Heart right ventricle (tissue), 16 donors: Measurements from ENCODE around the gene GRM7. TPM values are rescaled to one million over a fixed set of nuclear protein-coding genes. Genes with fewer than 3 reads are reported as not detected.
A peak's percentile ranks its signal among the peaks of the same experiment; 100 is the strongest.

Source experiments
- ATAC-seq, 8 donors: fragments of 200-7000 bp; cut with Tn5 transposase; one replicate each; pipeline ENCODE4 v1.9.1; 2020; ENCODE audit warnings: mild to moderate bottlenecking in 8 of 8, moderate library complexity in 8 of 8, moderate number of reproducible peaks in 1 of 8
- DNase-seq, 2 donors: peaks; one replicate each; pipeline ENCODE4 v3.0.0-alpha.2; 2020
- H3K27ac ChIP-seq, 10 donors: fragments of 200-600 bp; sonication (generic) in 2 of 10; one replicate each; pipeline versions ENCODE4 v1.5.0 to v1.8.0; 2020 to 2022; ENCODE audit warnings: mild to moderate bottlenecking in 3 of 10
- H3K27me3 ChIP-seq, 7 donors: fragments of 200-600 bp; one replicate each; pipeline ENCODE4 v1.8.0; 2021 to 2022; ENCODE audit warnings: mild to moderate bottlenecking in 2 of 7
- H3K36me3 ChIP-seq, 9 donors: fragments of 200-600 bp; sonication (generic) in 1 of 9; one replicate each; pipeline versions ENCODE4 v1.5.0 to v1.8.0; 2020 to 2022; ENCODE audit warnings: mild to moderate bottlenecking in 2 of 9
- H3K4me1 ChIP-seq, 9 donors: fragments of 200-600 bp; sonication (generic) in 1 of 9; one replicate each; pipeline versions ENCODE4 v1.5.0 to v1.8.0; 2020 to 2022; ENCODE audit warnings: mild to moderate bottlenecking in 4 of 9
- H3K4me3 ChIP-seq, 10 donors: fragments of 200-600 bp; sonication (generic) in 2 of 10; one replicate each; pipeline versions ENCODE4 v1.5.0 to v1.8.0; 2020 to 2022; ENCODE audit warnings: mild to moderate bottlenecking in 7 of 10, moderate library complexity in 2 of 10
- H3K9me3 ChIP-seq, 11 donors: fragments of 200-600 bp in 10 of 11; sonication (generic) in 2 of 11; one replicate each; pipeline versions ENCODE4 v1.5.0 to v1.8.0; 2013 to 2022; ENCODE audit warnings: mild to moderate bottlenecking in 2 of 11, control low read depth in 1 of 11, moderate library complexity in 1 of 11
- WGBS, 2 donors: extraction: QIAGEN DNeasy Blood & Tissue Kit; methylation state at CpG; one replicate each; pipeline ENCODE4 v1.1.7; 2013; ENCODE audit warnings: inconsistent platforms in 1 of 2; 5-methylcytosine and 5-hydroxymethylcytosine counted together
- intact Hi-C, 10 donors: fragments of 100-400 bp; cut with DNase I; formaldehyde crosslinking; loops; one replicate each; pipeline versions ENCODE4 v1.11.1 to v1.14.2; 2022
- polyA plus RNA-seq, 2 donors: library from polyadenylated mRNA; stranded (reverse); fragments of 200-250 nt; gene quantifications; one replicate each; pipeline ENCODE4 v1.2.3, GENCODE V29; 2013
- total RNA-seq, 10 donors: library from RNA; stranded (reverse); fragmentation: NEBNext Ultra II Directional in 3 of 10; extraction: Animal tissue kit (Norgen Biotek cat#: 25700) in 3 of 10; gene quantifications; one replicate each; pipeline versions ENCODE4 v1.2.1 to v1.2.4, GENCODE V29; 2021 to 2023
- TF ChIP-seq, protein P1 (sequence below), 9 donors: fragments of 200-600 bp; sonication (generic) in 2 of 9; IDR thresholded peaks; one replicate each; pipeline versions ENCODE4 v1.5.0 to v1.8.0; 2021 to 2022; ENCODE audit warnings: antibody characterized with exemption in 9 of 9, mild to moderate bottlenecking in 5 of 9, moderate library complexity in 1 of 9
- donor health status: Arrhythmogenic right ventricular cardiomyopathy.
- donor health status: ischemic (EF 13 %, LVEDD 7.1; RV severe dilation, severe dysfunction).
- donor health status: healthy with polysubstance abuse.
- donor health status: DM: no; HTN: yes; CAD: no.
- donor health status: DM: no; HTN: no; CAD: no.
- donor health status: ischemic (EF 25% LVEDD 6.9; RV normal size, moderate dysfunction).
- donor health status: ischemic (EF 25% LVEDD 5.7; RV mildly dilated, moderate dysfunction).
- donor health status: healthy.
- donor health status: DM: yes; HTN: yes; CAD: no.
- donor health status: Ischemic cardiomyopathy.
- donor health status: ischemic (EF 35%, LVEDD 5.7; RV mildly dilated, moderate dysfunction).
- donor health status: nonischemic (EF 11% LVEDD 7.7; RV severe dilation, severe dysfunction).
- donor health status: DM: yes; HTN: yes; CAD: no.
- donor health status: PGD.
- donor health status: ischemic (EF 29% LVEDD 5.4; RV normal size, mild dysfunction).
- donor health status: nonischemic (EF 23%, LVEDD 6.1; RV moderate dilation, normal function).

GRM7 gene
- total and polyA plus RNA-seq, 12 donors, result not detected

- H3K36me3 ChIP-seq, result no peaks in the 10 kb centered on the region
- TF ChIP-seq, protein P1, sequence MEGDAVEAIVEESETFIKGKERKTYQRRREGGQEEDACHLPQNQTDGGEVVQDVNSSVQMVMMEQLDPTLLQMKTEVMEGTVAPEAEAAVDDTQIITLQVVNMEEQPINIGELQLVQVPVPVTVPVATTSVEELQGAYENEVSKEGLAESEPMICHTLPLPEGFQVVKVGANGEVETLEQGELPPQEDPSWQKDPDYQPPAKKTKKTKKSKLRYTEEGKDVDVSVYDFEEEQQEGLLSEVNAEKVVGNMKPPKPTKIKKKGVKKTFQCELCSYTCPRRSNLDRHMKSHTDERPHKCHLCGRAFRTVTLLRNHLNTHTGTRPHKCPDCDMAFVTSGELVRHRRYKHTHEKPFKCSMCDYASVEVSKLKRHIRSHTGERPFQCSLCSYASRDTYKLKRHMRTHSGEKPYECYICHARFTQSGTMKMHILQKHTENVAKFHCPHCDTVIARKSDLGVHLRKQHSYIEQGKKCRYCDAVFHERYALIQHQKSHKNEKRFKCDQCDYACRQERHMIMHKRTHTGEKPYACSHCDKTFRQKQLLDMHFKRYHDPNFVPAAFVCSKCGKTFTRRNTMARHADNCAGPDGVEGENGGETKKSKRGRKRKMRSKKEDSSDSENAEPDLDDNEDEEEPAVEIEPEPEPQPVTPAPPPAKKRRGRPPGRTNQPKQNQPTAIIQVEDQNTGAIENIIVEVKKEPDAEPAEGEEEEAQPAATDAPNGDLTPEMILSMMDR (IDR thresholded peaks at IDR 0.05), result no peak
- intact Hi-C loops, result no loop called here
- no peak for ATAC-seq
- no peak for DNase-seq
- H3K27ac ChIP-seq, result no peak overlapping the region
- H3K9me3 ChIP-seq, result no peaks in the 10 kb centered on the region
- H3K4me1 ChIP-seq, result no peaks in the 10 kb centered on the region
- H3K27me3 ChIP-seq, result no peaks in the 10 kb centered on the region
- WGBS, 2 donors, result 86 to 88% methylated on average over 5 of the region's 5 CpGs
- no peak overlapping the region for H3K4me3 ChIP-seq
Measured at GRCh38 chr3:7146529-7146928, 285.6 kb downstream of the GRM7 start.

DNA sequence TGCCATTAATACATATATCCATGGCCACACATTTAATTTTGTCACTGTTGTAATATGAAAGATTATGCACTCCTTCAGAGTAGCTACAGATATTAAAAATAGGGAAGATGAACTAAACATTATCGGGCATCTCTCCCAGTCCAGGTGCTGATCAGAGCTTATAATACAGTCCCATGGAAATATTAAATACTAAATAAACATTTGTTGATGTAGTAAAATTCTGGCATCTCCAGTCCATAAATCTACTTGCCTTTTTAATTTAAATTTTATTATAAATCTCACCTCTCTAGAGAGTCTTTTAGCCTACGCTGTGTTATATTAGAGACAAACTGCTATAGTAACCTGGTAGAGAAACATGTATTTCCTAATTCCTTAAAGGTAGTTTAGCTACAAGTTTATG, 297.6 kb downstream of the GRM7 start:
- 95 to 99% methylated on average over 2 of the region's 2 CpGs for WGBS, 2 donors
- intact Hi-C loops, result no loop called here
- H3K36me3 ChIP-seq, result no peaks in the 10 kb centered on the region

GRCh38 chr3:7160689-7161088, 299.8 kb downstream of the GRM7 start:
- 66 to 73% methylated on average over 2 of the region's 2 CpGs for WGBS, 2 donors
- intact Hi-C loops, result no loop called here

More for the DNA sequence above, 297.6 kb downstream of the GRM7 start:
- DNase-seq, result no peak
- ATAC-seq, result no peak
- Histone ChIP-seq H3K27ac (no peak overlapping the region), H3K27me3 (no peaks in the 10 kb centered on the region), H3K9me3 (no peaks in the 10 kb centered on the region), H3K4me1 (no peaks in the 10 kb centered on the region), H3K4me3 (no peak overlapping the region)
- TF ChIP-seq, protein P1 (IDR thresholded peaks at IDR 0.05), result no peak

DNA sequence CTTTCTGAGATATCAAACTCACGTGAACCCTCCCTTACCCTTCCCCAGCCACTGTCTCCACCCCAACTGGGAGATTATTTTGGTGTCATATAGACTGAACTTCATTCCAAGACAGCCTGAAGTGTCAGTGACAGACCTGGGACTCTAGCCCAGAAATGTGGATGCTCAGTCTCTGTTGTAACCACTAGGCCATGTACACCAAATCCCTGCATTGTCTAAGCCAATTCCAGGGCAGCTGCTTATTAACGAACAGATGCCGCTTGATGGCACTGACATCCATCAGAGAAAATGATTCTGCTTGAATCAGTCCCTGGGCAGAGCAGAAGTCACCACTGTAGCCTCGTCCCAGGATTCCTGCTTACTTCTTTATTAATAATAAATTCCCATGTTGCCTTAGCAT, 305.5 kb downstream of the GRM7 start:
- H3K27ac ChIP-seq, result peak overlapping the region in 1 of 10 donors; percentile 34
- peaks cover 0 to 9% (median 0%) of the 10 kb centered on the region in 11 donors for H3K9me3 ChIP-seq
- TF ChIP-seq, protein P1 (IDR thresholded peaks at IDR 0.05), result peak in 4 of 9 donors; percentile 7 to 18 (median 16)
- H3K27me3 ChIP-seq, result no peaks in the 10 kb centered on the region
- H3K4me3 ChIP-seq, result no peak overlapping the region
- H3K4me1 ChIP-seq, result peaks cover 0 to 3% (median 0%) of the 10 kb centered on the region in 9 donors
- ATAC-seq (peak; percentile 77 to 99 (median 92)), DNase-seq (peak in 1 of 2 donors; percentile 43)
- intact Hi-C loops, result no loop called here
- WGBS, 2 donors, result 36 to 56% methylated on average over 4 of the region's 4 CpGs
- H3K36me3 ChIP-seq, result no peaks in the 10 kb centered on the region

More at GRCh38 chr3:7160689-7161088, 299.8 kb downstream of the GRM7 start:
- Histone ChIP-seq H3K27ac (no peak overlapping the region), H3K9me3 (no peaks in the 10 kb centered on the region), H3K4me1 (no peaks in the 10 kb centered on the region), H3K27me3 (no peaks in the 10 kb centered on the region), H3K4me3 (no peak overlapping the region), H3K36me3 (no peaks in the 10 kb centered on the region)
- TF ChIP-seq, protein P1 (IDR thresholded peaks at IDR 0.05), result no peak
- DNase-seq, result no peak
- ATAC-seq, result no peak
